Calu3 (cell line): Measurements from ENCODE around the gene LACTBL1. TPM values are rescaled to one million over a fixed set of nuclear protein-coding genes. Genes with fewer than 3 reads are reported as not detected.
"Not testable (repeated sequence)": the region's sequence is repeated elsewhere in the genome, so short reads cannot be mapped to it uniquely, and the experiment has no call there.

ENCODE experiments used
- BruUV-seq: library from RNA; stranded (reverse); fragments of 400-500 nt; replicated peaks from 2 replicates; lab custom pipeline; 2021; lab: Mats Ljungman, UMichigan
- CTCF ChIA-PET: fragments of 300-600 bp; sonication (Branson Sonifier 250); formaldehyde crosslinking; loops from one replicate; lab custom pipeline; 2022; ENCODE audit warnings: antibody characterized with exemption; lab: Charles Lee
- DNase-seq: peaks from one replicate; pipeline ENCODE4 v3.0.0; 2022
- H3K27ac Mint-ChIP-seq: one replicate; pipeline ENCODE4 v1.8.0; 2022; ENCODE audit warnings: mixed read lengths; ENCODE audit not compliant: unreplicated experiment
- H3K27me3 Mint-ChIP-seq: one replicate; pipeline ENCODE4 v1.8.0; 2022; ENCODE audit warnings: mixed read lengths; ENCODE audit not compliant: unreplicated experiment
- H3K36me3 Mint-ChIP-seq: one replicate; pipeline ENCODE4 v1.8.0; 2022; ENCODE audit warnings: mild to moderate bottlenecking, moderate library complexity, mixed read lengths; ENCODE audit not compliant: insufficient read depth, unreplicated experiment
- H3K4me1 Mint-ChIP-seq: one replicate; pipeline ENCODE4 v1.8.0; 2022; ENCODE audit warnings: mild to moderate bottlenecking, low read depth, mixed read lengths; ENCODE audit not compliant: unreplicated experiment
- H3K4me3 Mint-ChIP-seq: one replicate; pipeline ENCODE4 v1.8.0; 2022; ENCODE audit warnings: mild to moderate bottlenecking, low read depth, moderate library complexity, mixed read lengths; ENCODE audit not compliant: unreplicated experiment
- H3K9me3 Mint-ChIP-seq: one replicate; pipeline ENCODE4 v1.8.0; 2022; ENCODE audit warnings: low read depth, mixed read lengths; ENCODE audit not compliant: unreplicated experiment
- intact Hi-C: fragments of 100-400 bp; cut with micrococcal nuclease; formaldehyde crosslinking; loops from one replicate; pipeline ENCODE4 v1.10.0; 2022; ENCODE audit not compliant: unreplicated experiment
- total RNA-seq: library from RNA; stranded (reverse); gene quantifications from 2 replicates; pipeline ENCODE4 v1.2.3, GENCODE V29; 2022
- TF ChIP-seq, protein P1 (sequence below): fragments of 200-600 bp; IDR thresholded peaks from one replicate; pipeline ENCODE4 v1.8.0; 2022; ENCODE audit warnings: antibody characterized with exemption; ENCODE audit not compliant: unreplicated experiment

The LACTBL1 gene
- total RNA-seq, 1 experiment from 2014 or later, result not detected

DNA sequence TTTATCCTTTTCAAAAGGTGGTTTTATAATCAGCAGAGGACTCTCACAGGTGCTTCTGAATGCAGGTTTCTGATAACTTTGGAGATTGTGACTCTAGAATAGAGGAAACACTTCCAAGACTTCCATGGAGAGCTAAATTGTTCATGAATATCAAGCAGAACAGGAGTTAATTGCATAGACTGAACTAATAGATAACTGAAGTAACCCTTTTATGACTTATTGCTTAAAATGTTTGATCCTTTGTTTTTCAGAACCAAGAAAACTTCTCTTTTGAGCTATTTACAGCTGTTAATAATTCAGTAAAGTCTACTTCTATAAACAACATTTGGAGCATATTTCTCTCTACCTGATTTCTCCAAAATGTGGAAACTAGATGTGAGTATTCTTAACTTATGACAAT, 23.1 kb upstream of the LACTBL1 start:
- no peaks in the 10 kb centered on the region for H3K36me3 Mint-ChIP-seq
- no peak for DNase-seq
- no TSS peak for BruUV-seq
- CTCF ChIA-PET, result no interaction called here
- intact Hi-C loops, result no loop called here
- TF ChIP-seq, protein P1, sequence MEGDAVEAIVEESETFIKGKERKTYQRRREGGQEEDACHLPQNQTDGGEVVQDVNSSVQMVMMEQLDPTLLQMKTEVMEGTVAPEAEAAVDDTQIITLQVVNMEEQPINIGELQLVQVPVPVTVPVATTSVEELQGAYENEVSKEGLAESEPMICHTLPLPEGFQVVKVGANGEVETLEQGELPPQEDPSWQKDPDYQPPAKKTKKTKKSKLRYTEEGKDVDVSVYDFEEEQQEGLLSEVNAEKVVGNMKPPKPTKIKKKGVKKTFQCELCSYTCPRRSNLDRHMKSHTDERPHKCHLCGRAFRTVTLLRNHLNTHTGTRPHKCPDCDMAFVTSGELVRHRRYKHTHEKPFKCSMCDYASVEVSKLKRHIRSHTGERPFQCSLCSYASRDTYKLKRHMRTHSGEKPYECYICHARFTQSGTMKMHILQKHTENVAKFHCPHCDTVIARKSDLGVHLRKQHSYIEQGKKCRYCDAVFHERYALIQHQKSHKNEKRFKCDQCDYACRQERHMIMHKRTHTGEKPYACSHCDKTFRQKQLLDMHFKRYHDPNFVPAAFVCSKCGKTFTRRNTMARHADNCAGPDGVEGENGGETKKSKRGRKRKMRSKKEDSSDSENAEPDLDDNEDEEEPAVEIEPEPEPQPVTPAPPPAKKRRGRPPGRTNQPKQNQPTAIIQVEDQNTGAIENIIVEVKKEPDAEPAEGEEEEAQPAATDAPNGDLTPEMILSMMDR, result no peak
- H3K27me3 Mint-ChIP-seq, result no peaks in the 10 kb centered on the region
- no peak overlapping the region for H3K4me3 Mint-ChIP-seq
- H3K4me1 Mint-ChIP-seq, result no peaks in the 10 kb centered on the region
- H3K27ac Mint-ChIP-seq, result no peak overlapping the region
- no peaks in the 10 kb centered on the region for H3K9me3 Mint-ChIP-seq

DNA sequence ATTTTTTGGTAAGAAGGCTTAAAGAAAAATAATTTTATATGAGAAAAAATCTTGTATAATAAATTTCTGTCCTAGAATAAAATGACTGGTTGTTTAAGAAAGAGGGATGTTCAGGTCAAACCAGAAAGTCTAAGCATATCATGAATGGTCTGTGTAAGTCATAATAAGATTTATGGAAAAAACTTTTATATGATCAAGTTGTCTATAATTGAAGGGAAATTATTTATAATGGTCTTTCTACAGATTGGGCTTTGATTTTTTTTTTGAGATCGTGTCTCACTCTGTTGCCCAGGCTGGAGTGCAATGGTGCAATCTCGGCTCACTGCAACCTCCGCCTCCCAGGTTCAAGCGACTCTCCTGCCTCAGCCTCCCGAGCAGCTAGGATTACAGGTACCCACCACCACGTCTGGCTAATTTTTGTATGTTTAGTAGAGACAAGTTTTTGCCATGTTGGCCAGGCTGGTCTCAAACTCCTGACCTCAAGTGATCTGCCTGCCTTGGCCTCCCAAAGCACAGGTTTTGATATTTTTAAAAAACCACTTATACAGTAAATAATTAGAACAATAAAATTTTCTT, 20.6 kb upstream of the LACTBL1 start:
- H3K4me1 Mint-ChIP-seq, BruUV-seq, H3K27ac Mint-ChIP-seq, H3K9me3 Mint-ChIP-seq, H3K27me3 Mint-ChIP-seq, H3K4me3 Mint-ChIP-seq, H3K36me3 Mint-ChIP-seq, DNase-seq, intact Hi-C loops, CTCF ChIA-PET: not testable (repeated sequence)

DNA sequence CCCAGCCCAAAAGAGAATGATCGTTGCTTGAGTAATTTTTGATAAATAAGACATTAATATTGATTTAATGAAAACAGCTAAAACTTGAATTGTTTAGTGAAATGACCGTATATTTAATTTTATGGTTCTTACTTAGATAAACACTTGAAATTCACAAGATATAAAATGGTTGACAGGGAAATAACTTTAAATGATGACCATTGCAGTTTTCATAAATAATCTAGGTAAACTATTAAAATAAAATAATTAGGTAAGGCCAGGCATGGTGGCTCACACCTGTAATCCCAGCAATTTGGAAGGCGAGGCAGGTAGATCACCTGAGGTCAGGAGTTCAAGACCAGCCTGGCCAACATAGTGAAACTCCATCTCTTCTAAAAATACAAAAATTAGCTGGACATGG, 19.7 kb upstream of the LACTBL1 start:
- H3K27me3 Mint-ChIP-seq, H3K4me3 Mint-ChIP-seq, H3K27ac Mint-ChIP-seq, H3K9me3 Mint-ChIP-seq, H3K4me1 Mint-ChIP-seq, BruUV-seq, DNase-seq, H3K36me3 Mint-ChIP-seq, CTCF ChIA-PET, intact Hi-C loops: not testable (repeated sequence)

DNA sequence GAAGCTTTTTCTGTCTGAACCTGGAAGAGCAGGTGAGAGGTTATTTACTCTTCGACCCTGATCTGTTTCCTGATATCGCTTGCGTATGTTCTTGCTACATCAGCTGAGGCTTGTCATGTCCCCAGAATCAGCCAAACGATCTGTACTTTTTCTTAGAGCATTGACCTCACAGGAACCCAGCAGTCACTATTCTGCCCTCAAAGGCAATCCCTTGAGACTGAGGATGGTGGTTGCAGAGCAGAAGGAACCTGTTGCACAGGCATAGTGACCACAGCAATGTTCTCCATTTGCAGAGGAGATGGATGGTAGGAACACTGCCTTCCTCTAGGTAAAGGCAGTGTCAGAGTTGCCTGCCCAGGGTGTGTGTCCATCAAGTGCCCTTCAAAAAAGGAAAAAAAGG, 11.3 kb upstream of the LACTBL1 start:
- CTCF ChIA-PET, result no interaction called here
- H3K9me3 Mint-ChIP-seq, result no peaks in the 10 kb centered on the region
- no peak overlapping the region for H3K4me3 Mint-ChIP-seq
- no peak overlapping the region for H3K27ac Mint-ChIP-seq
- DNase-seq, result no peak
- no TSS peak for BruUV-seq
- TF ChIP-seq, protein P1, result no peak
- no peaks in the 10 kb centered on the region for H3K36me3 Mint-ChIP-seq
- intact Hi-C loops, result no loop called here
- no peaks in the 10 kb centered on the region for H3K27me3 Mint-ChIP-seq
- H3K4me1 Mint-ChIP-seq, result peaks cover 8% of the 10 kb centered on the region

DNA sequence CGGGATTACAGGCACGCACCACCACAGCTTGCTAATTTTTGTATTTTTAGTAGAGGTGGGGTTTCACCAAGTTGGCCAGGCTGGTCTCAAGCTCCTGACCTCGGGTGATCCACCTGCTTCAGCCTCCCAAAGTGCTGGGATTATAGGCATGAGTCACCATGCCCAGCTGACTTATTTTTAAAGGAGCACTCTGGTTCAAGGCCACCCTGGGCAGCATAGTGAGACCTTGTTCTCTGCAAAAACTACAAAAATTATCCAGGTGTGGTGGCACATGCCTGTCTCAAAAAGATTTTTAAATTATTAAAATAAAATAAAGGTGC, 7.8 kb upstream of the LACTBL1 start:
- intact Hi-C loops, H3K27me3 Mint-ChIP-seq: not testable (repeated sequence)

DNA sequence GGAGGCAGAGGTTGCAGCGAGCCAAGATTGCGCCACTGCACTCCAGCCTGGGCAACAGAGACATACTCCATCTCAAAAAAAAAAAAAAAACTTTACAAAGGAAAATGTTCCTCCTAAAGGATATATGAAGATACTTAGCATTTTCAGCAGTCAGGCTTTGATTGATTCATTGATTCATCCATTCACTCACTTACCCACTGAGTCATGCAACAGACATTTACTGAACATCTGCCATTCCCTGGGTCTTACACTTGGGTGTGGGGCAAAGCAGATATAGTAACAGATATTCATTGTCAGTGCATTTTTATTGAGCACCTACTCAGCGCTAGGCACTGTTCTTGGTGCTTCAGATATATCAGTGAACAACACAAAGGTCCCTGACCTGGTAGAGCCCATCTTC, 5.6 kb upstream of the LACTBL1 start:
- Mint-ChIP-seq H3K27ac (no peak overlapping the region), H3K27me3 (no peaks in the 10 kb centered on the region), H3K4me1 (peaks cover 20% of the 10 kb centered on the region), H3K4me3 (no peak overlapping the region), H3K36me3 (no peaks in the 10 kb centered on the region), H3K9me3 (no peaks in the 10 kb centered on the region)
- BruUV-seq, result no TSS peak
- intact Hi-C loops, result loop anchor here (5.0 kb wide), 1 partner anchor 104 kb away; no protein-coding TSS in a partner anchor
- no peak for DNase-seq
- TF ChIP-seq, protein P1, result no peak
- CTCF ChIA-PET, result interaction anchor here (0.7 kb wide), 1 partner anchor 43 kb away, joined by 3 read pairs; no protein-coding TSS in a partner anchor

More for the DNA sequence above, 7.8 kb upstream of the LACTBL1 start:
- H3K4me3 Mint-ChIP-seq, CTCF ChIA-PET, H3K27ac Mint-ChIP-seq, DNase-seq, H3K9me3 Mint-ChIP-seq, BruUV-seq, H3K36me3 Mint-ChIP-seq: not testable (repeated sequence)
- peaks cover 20% of the 10 kb centered on the region for H3K4me1 Mint-ChIP-seq
